Natural killer cell (primary cell): Measurements from ENCODE around the gene PDZD7. TPM values are rescaled to one million over a fixed set of nuclear protein-coding genes. Genes with fewer than 3 reads are reported as not detected.

ENCODE experiments used
- ATAC-seq, 3 donors: fragments of 150-1000 bp in 2 of 3; fragments of 200-7000 bp in 1 of 3; cut with Tn5 transposase; 1 replicate in 1 of 3; 2 replicates in 2 of 3; pipeline ENCODE4 v1.10.0; 2021; ENCODE audit warnings: mild to moderate bottlenecking in 2 of 3, moderate library complexity in 2 of 3
- DNase-seq, 2 donors: peaks; one replicate each; pipeline versions ENCODE4 v3.0.0 to v3.0.0-alpha.2; 2013 to 2021; ENCODE audit warnings: mixed read lengths in 1 of 2
- H3K27ac ChIP-seq: one replicate; pipeline ENCODE4 v1.5.1; 2013; ENCODE audit warnings: mild to moderate bottlenecking, low read length
- H3K27me3 ChIP-seq: one replicate; pipeline ENCODE4 v1.6.1; 2013; ENCODE audit warnings: low read length; ENCODE audit not compliant: control insufficient read depth, insufficient read depth
- H3K36me3 ChIP-seq: one replicate; pipeline ENCODE4 v1.6.1; 2013; ENCODE audit warnings: low read length; ENCODE audit not compliant: control insufficient read depth, insufficient read depth
- H3K4me1 ChIP-seq: one replicate; pipeline ENCODE4 v1.6.1; 2013; ENCODE audit warnings: low read length; ENCODE audit not compliant: control insufficient read depth, insufficient read depth
- H3K4me3 ChIP-seq: one replicate; pipeline ENCODE4 v1.5.1; 2013; ENCODE audit warnings: low read length
- H3K9me3 ChIP-seq: one replicate; pipeline ENCODE4 v1.6.1; 2013; ENCODE audit warnings: low read length; ENCODE audit not compliant: control insufficient read depth, insufficient read depth
- H3K27ac Mint-ChIP-seq, 2 donors: one replicate each; pipeline ENCODE4 v1.8.0; 2022; ENCODE audit warnings: mild to moderate bottlenecking in 2 of 2, mixed read lengths in 2 of 2, moderate library complexity in 1 of 2
- H3K27me3 Mint-ChIP-seq, 2 donors: one replicate each; pipeline ENCODE4 v1.8.0; 2022; ENCODE audit warnings: low read depth in 2 of 2, mixed read lengths in 2 of 2
- H3K36me3 Mint-ChIP-seq: one replicate; pipeline ENCODE4 v1.8.0; 2022; ENCODE audit warnings: mixed read lengths
- H3K4me1 Mint-ChIP-seq, 2 donors: one replicate each; pipeline ENCODE4 v1.8.0; 2022; ENCODE audit warnings: mixed read lengths in 2 of 2
- H3K4me3 Mint-ChIP-seq: one replicate; pipeline ENCODE4 v1.8.0; 2022; ENCODE audit warnings: mild to moderate bottlenecking, moderate library complexity, mixed read lengths
- H3K9me3 Mint-ChIP-seq, 2 donors: one replicate each; pipeline ENCODE4 v1.8.0; 2022; ENCODE audit warnings: mixed read lengths in 2 of 2
- CTCF ChIP-seq: fragments of 200-600 bp; IDR thresholded peaks from one replicate; pipeline ENCODE4 v1.8.0; 2022; ENCODE audit warnings: antibody characterized with exemption
- WGBS: methylation state at CpG from one replicate; pipeline ENCODE4 v1.1.7; 2013; ENCODE audit warnings: missing lambda C conversion rate; ENCODE audit not compliant: insufficient coverage; 5-methylcytosine and 5-hydroxymethylcytosine counted together
- intact Hi-C: fragments of 100-400 bp; cut with micrococcal nuclease; formaldehyde crosslinking; loops from one replicate; pipeline ENCODE4 v1.14.2; 2022
- total RNA-seq, 4 donors: library from RNA; stranded (reverse); fragments of 120-200 nt in 1 of 4; gene quantifications; one replicate each; pipeline versions ENCODE4 v1.2.3 to v1.2.4, GENCODE V29; 2013 to 2022

Gene PDZD7
- total RNA-seq, 3 donors from 2014 or later (not counting 1 experiment from before 2014, with no cell fraction given): 0.35 to 1.2 (median 0.52) TPM

GRCh38 chr10:100996678-100997359 is 34.1 kb downstream of the PDZD7 start:
- Mint-ChIP-seq H3K4me1 (peaks cover 14 to 34% of the 10 kb centered on the region in 2 donors), H3K4me3 (peak overlapping the region; percentile 89), H3K36me3 (no peaks in the 10 kb centered on the region), H3K27ac (peak overlapping the region; percentile 58 to 85), H3K27me3 (peaks cover 0 to 4% of the 10 kb centered on the region in 2 donors), H3K9me3 (no peaks in the 10 kb centered on the region)
- peak in 2 of 3 donors; percentile 2 to 10 for ATAC-seq
- Histone ChIP-seq H3K36me3 (no peaks in the 10 kb centered on the region), H3K27me3 (no peaks in the 10 kb centered on the region), H3K4me1 (peaks cover 35% of the 10 kb centered on the region), H3K4me3 (peak overlapping the region; percentile 83), H3K9me3 (no peaks in the 10 kb centered on the region), H3K27ac (peak overlapping the region; percentile 77)
- 3% methylated on average over 46 of the region's 46 CpGs for WGBS
- DNase-seq: peak; percentile 24 to 66
- intact Hi-C loops: loop anchor here (5.0 kb wide), 1 partner anchor 35 kb away; the partner anchor contains the start of genes PDZD7 and SFXN3
- TF ChIP-seq CTCF: no peak

- Histone ChIP-seq H3K27ac (no peak overlapping the region), H3K4me3 (no peak overlapping the region), H3K27me3 (no peaks in the 10 kb centered on the region), H3K4me1 (peaks cover 29% of the 10 kb centered on the region), H3K9me3 (no peaks in the 10 kb centered on the region), H3K36me3 (peaks cover 13% of the 10 kb centered on the region)
- 88% methylated on average over 6 of the region's 6 CpGs for whole genome bisulfite sequencing
- Mint-ChIP-seq H3K4me1 (peaks cover 7 to 23% of the 10 kb centered on the region in 2 donors), H3K4me3 (peak overlapping the region; percentile 42), H3K36me3 (peaks cover 9% of the 10 kb centered on the region), H3K27ac (peak overlapping the region in 1 of 2 donors; percentile 58), H3K27me3 (no peaks in the 10 kb centered on the region), H3K9me3 (no peaks in the 10 kb centered on the region)
- DNase-seq (no peak), ATAC-seq (no peak)
- TF ChIP-seq CTCF: no peak
- intact Hi-C loops: loop anchor here (5.0 kb wide), 1 partner anchor 37 kb away; the partner anchor contains the start of genes PDZD7 and SFXN3
Observed at GRCh38 chr10:100995181-100995580, 35.7 kb downstream of the PDZD7 start.

- H3K27me3 Mint-ChIP-seq: no peaks in the 10 kb centered on the region
- H3K4me1 Mint-ChIP-seq: peaks cover 7 to 23% of the 10 kb centered on the region in 2 donors
- ATAC-seq (no peak), DNase-seq (no peak)
- Histone ChIP-seq H3K27me3 (no peaks in the 10 kb centered on the region), H3K4me1 (peaks cover 24% of the 10 kb centered on the region), H3K36me3 (peaks cover 18% of the 10 kb centered on the region), H3K9me3 (no peaks in the 10 kb centered on the region), H3K4me3 (no peak overlapping the region), H3K27ac (no peak overlapping the region)
- H3K36me3 Mint-ChIP-seq: peaks cover 9% of the 10 kb centered on the region
- intact Hi-C loops: no loop called here
- H3K4me3 Mint-ChIP-seq: no peak overlapping the region
- peak overlapping the region; percentile 5 to 31 for H3K27ac Mint-ChIP-seq
- no peaks in the 10 kb centered on the region for H3K9me3 Mint-ChIP-seq
- WGBS: 90% methylated on average over 10 of the region's 10 CpGs
- no peak for TF ChIP-seq CTCF
Observed at GRCh38 chr10:100993986-100994708, 36.8 kb downstream of the PDZD7 start.
